ENCODE measurements around the gene IL4. TPM values are rescaled to one million over a fixed set of nuclear protein-coding genes. Genes with fewer than 3 reads are reported as not detected.

Gene IL4
- total RNA-seq, 2 experiments from 2014 or later, result not detected

DNA sequence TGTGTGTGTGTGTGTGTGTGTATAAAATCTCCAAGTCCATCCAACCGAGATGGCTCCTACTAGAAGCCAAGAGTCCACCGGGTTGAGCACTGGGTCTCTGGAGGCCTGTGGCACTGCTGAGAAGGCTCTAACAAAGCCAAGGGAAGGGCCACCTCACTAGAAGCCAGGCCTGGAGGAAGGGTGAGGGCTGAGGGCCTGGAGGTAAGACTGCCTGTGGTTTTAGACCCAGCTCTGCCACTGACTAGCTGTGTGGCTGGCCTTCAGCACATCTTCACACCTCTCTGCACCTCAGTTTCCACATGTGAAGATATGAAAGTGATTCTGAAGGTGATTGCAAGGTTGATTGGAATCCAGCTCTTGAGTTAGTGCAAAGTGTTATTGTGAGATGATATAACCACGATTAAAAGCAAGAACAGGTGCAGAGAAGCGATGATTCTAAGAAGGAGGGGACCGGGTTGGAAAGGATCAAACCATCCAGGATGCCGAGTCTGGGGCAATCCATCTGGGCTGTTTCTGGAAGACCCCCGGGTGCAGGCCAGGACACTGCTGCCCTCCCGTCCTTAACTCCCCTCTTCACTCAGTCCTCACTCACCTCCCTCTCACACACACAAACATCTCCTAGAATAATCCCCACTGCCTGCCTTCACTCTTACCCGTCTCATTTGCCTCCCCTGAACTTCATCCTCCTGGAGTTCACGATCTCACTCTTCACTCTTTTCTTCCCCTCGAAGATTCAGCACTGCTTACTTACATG, 2.3 kb downstream of the IL4 start:
- POLR2A ChIA-PET, result no interaction called here
- no peak overlapping the region for H3K4me3 Mint-ChIP-seq
- no peaks in the 10 kb centered on the region for H3K9me3 Mint-ChIP-seq (ENCODE audit: insufficient read depth)
- CTCF ChIA-PET, result interaction anchor here (1.1 to 2.8 kb wide), 4 partner anchors 14 to 144 kb away, joined by 4 to 10 read pairs (median 4); no protein-coding TSS in a partner anchor
- ATAC-seq (peak; percentile 27), DNase-seq (no peak)
- H3K27me3 Mint-ChIP-seq (ENCODE audit: low read depth), result no peaks in the 10 kb centered on the region
- peak overlapping the region; percentile 79 for H3K27ac Mint-ChIP-seq
- peaks cover 41% of the 10 kb centered on the region for H3K4me1 Mint-ChIP-seq (ENCODE audit: low read depth)
- H3K36me3 Mint-ChIP-seq (ENCODE audit: low read depth), result no peaks in the 10 kb centered on the region

DNA sequence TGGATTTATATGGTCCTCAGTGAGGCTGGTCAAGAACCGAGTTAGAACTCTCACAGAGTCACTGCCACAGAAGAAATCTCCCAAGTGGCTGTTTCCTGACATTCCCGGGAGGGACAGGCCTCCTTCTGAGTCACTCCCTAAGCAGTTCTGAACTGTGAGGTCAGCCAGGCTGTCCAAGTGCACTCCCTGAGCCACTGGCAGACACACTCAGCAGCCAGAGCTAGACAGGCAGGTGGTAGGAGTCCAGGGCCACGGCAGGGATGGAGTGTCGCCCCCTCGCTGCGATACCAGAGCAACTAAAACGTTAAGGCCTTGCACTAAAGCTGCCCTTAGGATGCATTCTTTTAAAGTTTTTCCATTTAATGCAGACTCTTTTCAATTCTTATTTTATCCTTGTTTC, 3.4 kb downstream of the IL4 start:
- ChIA-PET POLR2A (no interaction called here), CTCF (interaction anchor here (1.1 kb wide), 1 partner anchor 13 kb away, joined by 4 read pairs; no protein-coding TSS in a partner anchor)
- no peaks in the 10 kb centered on the region for H3K9me3 Mint-ChIP-seq (ENCODE audit: insufficient read depth)
- H3K27me3 Mint-ChIP-seq (ENCODE audit: low read depth), result no peaks in the 10 kb centered on the region
- H3K36me3 Mint-ChIP-seq (ENCODE audit: low read depth), result no peaks in the 10 kb centered on the region
- peaks cover 41% of the 10 kb centered on the region for H3K4me1 Mint-ChIP-seq (ENCODE audit: low read depth)
- no peak overlapping the region for H3K27ac Mint-ChIP-seq
- DNase-seq, result no peak
- no peak overlapping the region for H3K4me3 Mint-ChIP-seq
- ATAC-seq, result no peak

- CTCF ChIA-PET, result interaction anchor here (0.8 kb wide), 1 partner anchor 22 kb away, joined by 4 read pairs; no protein-coding TSS in a partner anchor
- Mint-ChIP-seq H3K4me1 (ENCODE audit: low read depth) (peaks cover 41% of the 10 kb centered on the region), H3K4me3 (no peak overlapping the region), H3K27me3 (ENCODE audit: low read depth) (no peaks in the 10 kb centered on the region), H3K36me3 (ENCODE audit: low read depth) (no peaks in the 10 kb centered on the region), H3K9me3 (ENCODE audit: insufficient read depth) (no peaks in the 10 kb centered on the region), H3K27ac (no peak overlapping the region)
- POLR2A ChIA-PET, result no interaction called here
- no peak for DNase-seq
- no peak for ATAC-seq
These were observed 4.1 kb downstream of the IL4 start for GRCh38 chr5:132677682-132678400.

GRCh38 chr5:132678735-132679134, 4.9 kb downstream of the IL4 start:
- no peaks in the 10 kb centered on the region for H3K36me3 Mint-ChIP-seq (ENCODE audit: low read depth)
- CTCF ChIA-PET, result interaction anchor here (0.8 kb wide), 1 partner anchor 21 kb away, joined by 4 read pairs; no protein-coding TSS in a partner anchor
- peak; percentile 16 for DNase-seq
- POLR2A ChIA-PET, result interaction anchor here (1.1 kb wide), 2 partner anchors 9 to 188 kb away, joined by 3 to 4 read pairs; partner anchors contain the start of gene IRF1
- H3K4me3 Mint-ChIP-seq, result no peak overlapping the region
- no peaks in the 10 kb centered on the region for H3K9me3 Mint-ChIP-seq (ENCODE audit: insufficient read depth)
- H3K4me1 Mint-ChIP-seq (ENCODE audit: low read depth), result peaks cover 35% of the 10 kb centered on the region
- no peak for ATAC-seq
- H3K27ac Mint-ChIP-seq, result no peak overlapping the region
- no peaks in the 10 kb centered on the region for H3K27me3 Mint-ChIP-seq (ENCODE audit: low read depth)

- peak; percentile 12 for DNase-seq
- Mint-ChIP-seq H3K9me3 (ENCODE audit: insufficient read depth) (no peaks in the 10 kb centered on the region), H3K27ac (no peak overlapping the region), H3K4me3 (no peak overlapping the region), H3K27me3 (ENCODE audit: low read depth) (no peaks in the 10 kb centered on the region), H3K4me1 (ENCODE audit: low read depth) (peaks cover 31% of the 10 kb centered on the region), H3K36me3 (ENCODE audit: low read depth) (no peaks in the 10 kb centered on the region)
- ATAC-seq, result no peak
- ChIA-PET CTCF (no interaction called here), POLR2A (interaction anchor here (1.1 kb wide), 2 partner anchors 9 to 189 kb away, joined by 3 to 4 read pairs; partner anchors contain the start of gene IRF1)
These were observed 5.4 kb downstream of the IL4 start for GRCh38 chr5:132679166-132679565.

GRCh38 chr5:132679717-132680380, 6.1 kb downstream of the IL4 start:
- CTCF ChIA-PET, result no interaction called here
- H3K4me3 Mint-ChIP-seq, result no peak overlapping the region

DNA sequence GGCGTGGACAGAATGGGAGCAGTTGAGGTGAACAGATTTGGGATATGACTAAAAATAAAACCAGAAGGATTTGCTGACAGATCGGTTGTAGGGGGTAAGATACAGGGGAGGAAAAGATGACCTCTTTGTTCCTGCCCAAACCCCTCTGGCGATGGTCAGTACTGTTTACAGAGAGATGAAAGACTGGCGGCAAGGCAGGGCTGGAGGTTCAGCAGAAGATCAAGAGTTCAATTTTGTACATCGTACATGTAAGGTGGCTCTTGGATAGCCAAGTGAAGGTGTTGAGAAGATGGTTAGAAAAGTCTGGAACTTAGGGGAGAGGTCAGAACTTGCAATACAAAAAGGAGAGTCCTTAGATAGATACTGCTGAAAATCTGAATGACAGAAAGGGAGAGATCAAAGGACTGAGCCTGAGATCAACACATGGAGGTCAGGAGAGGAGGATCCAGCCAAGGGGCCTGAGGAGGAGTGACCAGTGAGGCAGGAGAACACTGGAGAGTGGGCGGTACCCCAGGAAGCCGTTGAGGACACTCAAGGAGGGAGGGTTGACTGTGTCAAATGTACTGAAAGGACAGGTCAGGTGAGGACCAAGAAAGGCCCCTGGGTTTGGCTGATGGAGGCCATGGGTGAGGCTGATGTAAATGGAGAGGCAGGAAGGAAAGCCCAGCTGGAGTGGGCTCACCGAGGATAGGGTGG, 7.1 kb downstream of the IL4 start:
- CTCF ChIA-PET, result no interaction called here

More at GRCh38 chr5:132679717-132680380, 6.1 kb downstream of the IL4 start:
- H3K27me3 Mint-ChIP-seq (ENCODE audit: low read depth), result no peaks in the 10 kb centered on the region
- H3K36me3 Mint-ChIP-seq (ENCODE audit: low read depth), result no peaks in the 10 kb centered on the region
- H3K27ac Mint-ChIP-seq, result peak overlapping the region; percentile 23
- peaks cover 31% of the 10 kb centered on the region for H3K4me1 Mint-ChIP-seq (ENCODE audit: low read depth)
- POLR2A ChIA-PET, result no interaction called here
- DNase-seq (peak; percentile 10), ATAC-seq (no peak)
- no peaks in the 10 kb centered on the region for H3K9me3 Mint-ChIP-seq (ENCODE audit: insufficient read depth)

GRCh38 chr5:132681476-132681831, 7.7 kb downstream of the IL4 start:
- ChIA-PET CTCF (no interaction called here), POLR2A (no interaction called here)
- Mint-ChIP-seq H3K4me3 (no peak overlapping the region), H3K27me3 (ENCODE audit: low read depth) (no peaks in the 10 kb centered on the region), H3K9me3 (ENCODE audit: insufficient read depth) (no peaks in the 10 kb centered on the region), H3K4me1 (ENCODE audit: low read depth) (peaks cover 30% of the 10 kb centered on the region), H3K27ac (no peak overlapping the region), H3K36me3 (ENCODE audit: low read depth) (no peaks in the 10 kb centered on the region)
- no peak for ATAC-seq
- DNase-seq, result peak; percentile 14

More for the DNA sequence above, 7.1 kb downstream of the IL4 start:
- Mint-ChIP-seq H3K4me1 (ENCODE audit: low read depth) (peaks cover 31% of the 10 kb centered on the region), H3K9me3 (ENCODE audit: insufficient read depth) (no peaks in the 10 kb centered on the region), H3K27ac (no peak overlapping the region), H3K36me3 (ENCODE audit: low read depth) (no peaks in the 10 kb centered on the region), H3K4me3 (no peak overlapping the region), H3K27me3 (ENCODE audit: low read depth) (no peaks in the 10 kb centered on the region)
- peak; percentile 13 for DNase-seq
- POLR2A ChIA-PET, result no interaction called here
- ATAC-seq, result no peak

DNA sequence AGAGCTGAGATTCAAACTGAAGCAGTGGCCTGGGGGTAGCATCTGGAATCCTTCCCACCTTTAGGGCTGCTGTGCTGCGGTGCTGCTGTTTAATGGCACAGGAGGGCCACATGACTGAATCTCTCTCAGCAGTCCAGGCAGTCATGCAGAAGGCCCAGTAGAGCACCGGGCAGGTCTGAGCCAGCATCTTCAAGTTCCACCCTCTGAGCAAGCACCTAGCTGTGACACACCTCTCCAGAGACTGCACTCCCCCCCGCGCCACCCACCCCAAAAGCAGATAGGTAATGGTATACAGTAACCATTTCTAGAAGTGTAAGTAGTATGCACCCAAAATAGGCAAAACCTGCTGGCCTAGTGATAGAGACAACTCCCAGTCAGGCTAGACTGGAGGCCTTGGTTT, 8.2 kb downstream of the IL4 start:
- ChIA-PET CTCF (no interaction called here), POLR2A (no interaction called here)
- Mint-ChIP-seq H3K27ac (no peak overlapping the region), H3K4me3 (no peak overlapping the region), H3K4me1 (ENCODE audit: low read depth) (peaks cover 28% of the 10 kb centered on the region), H3K36me3 (ENCODE audit: low read depth) (no peaks in the 10 kb centered on the region), H3K27me3 (ENCODE audit: low read depth) (no peaks in the 10 kb centered on the region), H3K9me3 (ENCODE audit: insufficient read depth) (no peaks in the 10 kb centered on the region)
- ATAC-seq (no peak), DNase-seq (peak; percentile 17)

- no peak for ATAC-seq
- POLR2A ChIA-PET, result interaction anchor here (0.7 kb wide), 1 partner anchor 10 kb away, joined by 3 read pairs; no protein-coding TSS in a partner anchor
- no peak for DNase-seq
- Mint-ChIP-seq H3K4me3 (no peak overlapping the region), H3K4me1 (ENCODE audit: low read depth) (peaks cover 47% of the 10 kb centered on the region), H3K27ac (no peak overlapping the region), H3K36me3 (ENCODE audit: low read depth) (peaks cover 4% of the 10 kb centered on the region), H3K27me3 (ENCODE audit: low read depth) (no peaks in the 10 kb centered on the region), H3K9me3 (ENCODE audit: insufficient read depth) (no peaks in the 10 kb centered on the region)
- CTCF ChIA-PET, result interaction anchor here (1.0 to 2.2 kb wide), 4 partner anchors 26 to 136 kb away, joined by 3 to 8 read pairs (median 4); partner anchors contain the start of gene KIF3A
These were observed 10.7 kb downstream of the IL4 start for GRCh38 chr5:132684491-132684890.
